Inferior parietal cortex (tissue), 1 donor: Measurements from ENCODE around the gene TXNRD2.

ENCODE experiments used
- DNase-seq: peaks from one replicate; pipeline ENCODE4 v3.0.0-alpha.2; 2016; ENCODE audit errors: extremely low spot score

The TXNRD2 gene

DNA sequence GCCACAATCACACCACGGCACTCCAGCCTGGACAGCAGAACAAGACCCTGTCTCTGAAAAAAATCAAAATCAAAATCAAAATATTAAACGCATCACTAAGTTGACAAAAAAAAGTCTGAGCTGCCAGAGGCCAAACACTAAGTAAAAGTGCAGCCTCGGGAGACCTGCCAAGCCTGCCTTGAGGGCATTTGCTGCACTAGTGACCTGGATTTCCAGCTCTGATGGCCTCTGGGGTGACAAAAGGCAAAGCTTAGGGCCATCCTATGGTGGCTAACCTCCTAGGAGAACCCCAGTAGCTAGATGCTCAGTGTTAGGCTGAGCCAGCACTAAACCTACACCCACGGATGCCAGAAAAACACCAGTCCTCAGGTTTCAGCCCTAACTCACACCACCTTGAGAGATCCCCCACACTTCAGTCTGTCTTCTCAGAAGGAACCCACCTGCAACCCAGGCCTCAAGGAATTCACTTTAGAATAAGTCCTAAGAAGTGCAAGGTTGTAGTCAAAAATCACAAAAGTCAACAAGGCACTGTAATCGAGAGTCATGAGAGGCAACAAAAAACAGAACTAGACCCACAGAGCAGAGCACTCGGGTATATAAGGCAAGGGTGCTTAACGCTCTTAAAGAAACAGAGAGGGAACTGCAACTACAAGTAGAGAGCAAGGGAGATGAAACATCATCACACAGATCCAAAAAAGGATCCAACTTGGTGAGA is 115.6 kb downstream of the TXNRD2 start:
- DNase-seq: no peak
